CD4-positive, alpha-beta T cell treated with Interleukin-15 for 1 hour (primary cell): Measurements from ENCODE around the gene FAM170B.

Source experiments
- DNase-seq: peaks from one replicate; pipeline ENCODE4 v3.0.0-alpha.2; 2020

FAM170B gene

GRCh38 chr10:49119746-49120145 lies 14.1 kb downstream of the FAM170B start:
- no peak for DNase-seq

- no peak for DNase-seq
Measured at GRCh38 chr10:49118430-49119074, 15.3 kb downstream of the FAM170B start.

- DNase-seq: no peak
Measured at GRCh38 chr10:49117376-49118070, 16.3 kb downstream of the FAM170B start.

GRCh38 chr10:49116509-49117375 lies 17.1 kb downstream of the FAM170B start:
- no peak for DNase-seq

DNA sequence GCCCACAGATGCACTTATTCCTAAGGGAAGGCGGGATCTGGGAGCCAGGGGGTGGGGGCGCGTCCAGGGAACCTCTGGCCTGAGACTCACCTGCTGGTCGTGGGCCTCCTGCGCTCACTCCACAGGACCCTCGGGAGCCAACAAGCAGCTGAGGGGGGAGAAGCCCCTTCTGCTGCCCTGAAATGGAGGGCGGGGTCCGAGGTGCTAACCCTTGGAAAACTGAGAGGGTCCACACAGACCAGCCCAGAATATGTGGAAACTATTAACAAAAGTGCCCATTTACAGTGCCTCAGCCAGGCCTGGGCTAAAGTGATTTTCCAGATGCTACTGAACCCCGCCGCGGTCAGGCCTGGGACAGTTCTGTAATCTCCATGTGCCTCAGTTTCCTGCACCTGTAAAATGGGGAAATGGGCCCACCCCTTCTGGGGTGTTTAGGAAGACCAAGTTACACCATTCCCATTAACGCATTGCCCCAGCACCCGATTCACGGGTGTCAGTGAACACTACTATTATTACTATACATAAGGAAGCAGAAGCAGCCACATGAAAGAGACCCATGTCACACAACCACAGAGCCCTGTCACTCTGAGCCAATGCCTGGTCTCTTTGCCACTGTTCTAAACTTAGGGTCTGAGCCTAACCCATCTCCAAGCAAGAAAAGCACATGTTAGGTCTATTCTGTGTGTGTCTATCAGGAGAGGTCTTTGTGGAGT lies 17.9 kb downstream of the FAM170B start:
- no peak for DNase-seq

GRCh38 chr10:49115015-49115795 lies 18.6 kb downstream of the FAM170B start, which contains the start of gene VSTM4:
Gene VSTM4 (minus strand): TSS chr10:49115522. CDS start chr10:49115485, 37 bp downstream.
- no peak for DNase-seq

DNA sequence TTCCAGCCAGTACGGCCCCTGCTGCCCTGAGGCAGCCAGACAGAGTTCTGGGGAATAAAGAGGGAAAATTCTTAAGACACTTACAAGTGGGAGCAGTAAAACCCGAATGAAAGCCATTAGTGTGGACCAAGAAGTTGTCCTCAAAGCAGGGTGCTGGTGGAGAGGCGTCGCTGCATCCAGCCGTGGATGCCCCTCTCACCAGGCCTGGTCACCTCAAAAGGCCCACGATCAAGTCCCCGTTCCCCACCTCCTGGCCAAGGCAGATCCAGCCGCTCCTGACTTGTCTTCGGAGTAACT lies 19.2 kb downstream of the FAM170B start:
- DNase-seq: no peak

DNA sequence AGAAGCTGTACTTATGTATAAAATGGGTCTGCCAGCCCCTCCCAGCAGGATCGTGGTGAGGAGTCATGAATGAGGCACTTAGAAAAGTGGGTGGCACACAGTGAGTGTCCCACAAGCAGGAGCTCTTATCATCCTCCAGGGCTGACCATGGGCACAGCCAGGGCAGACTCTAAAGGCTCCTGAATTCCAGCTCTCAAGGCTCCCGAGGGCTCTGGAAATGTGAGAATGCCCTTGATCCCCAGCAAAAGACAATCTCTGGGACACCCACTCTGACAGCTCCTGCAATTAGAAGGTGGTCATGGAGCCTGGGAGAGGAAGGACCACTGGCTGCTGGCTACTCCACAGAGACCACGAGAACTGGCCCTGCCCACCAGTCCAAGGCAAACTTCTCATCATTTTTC lies 20.1 kb downstream of the FAM170B start:
- no peak for DNase-seq

- no peak for DNase-seq
Measured at GRCh38 chr10:49112851-49113250, 21.0 kb downstream of the FAM170B start.

GRCh38 chr10:49112098-49112497 lies 21.7 kb downstream of the FAM170B start:
- DNase-seq: no peak

DNA sequence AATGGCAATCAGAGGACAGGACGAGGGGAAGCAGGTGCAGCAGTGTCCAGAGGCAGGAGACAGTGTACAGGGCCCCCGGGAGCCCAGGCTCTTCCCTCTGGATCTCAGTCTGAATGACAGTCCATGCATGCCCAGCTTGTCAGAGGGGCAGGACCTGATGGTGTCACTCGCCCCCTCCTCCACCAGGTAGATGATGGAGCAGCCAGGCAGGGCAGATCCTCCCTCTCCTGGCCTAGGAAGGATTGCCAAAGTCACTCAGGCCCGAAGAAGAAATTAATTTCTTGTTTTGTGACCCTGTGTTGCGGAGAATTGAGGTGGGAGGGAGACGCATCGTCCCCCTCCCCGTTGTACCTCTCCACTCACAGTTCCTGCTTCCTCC lies 22.5 kb downstream of the FAM170B start:
- DNase-seq: no peak

DNA sequence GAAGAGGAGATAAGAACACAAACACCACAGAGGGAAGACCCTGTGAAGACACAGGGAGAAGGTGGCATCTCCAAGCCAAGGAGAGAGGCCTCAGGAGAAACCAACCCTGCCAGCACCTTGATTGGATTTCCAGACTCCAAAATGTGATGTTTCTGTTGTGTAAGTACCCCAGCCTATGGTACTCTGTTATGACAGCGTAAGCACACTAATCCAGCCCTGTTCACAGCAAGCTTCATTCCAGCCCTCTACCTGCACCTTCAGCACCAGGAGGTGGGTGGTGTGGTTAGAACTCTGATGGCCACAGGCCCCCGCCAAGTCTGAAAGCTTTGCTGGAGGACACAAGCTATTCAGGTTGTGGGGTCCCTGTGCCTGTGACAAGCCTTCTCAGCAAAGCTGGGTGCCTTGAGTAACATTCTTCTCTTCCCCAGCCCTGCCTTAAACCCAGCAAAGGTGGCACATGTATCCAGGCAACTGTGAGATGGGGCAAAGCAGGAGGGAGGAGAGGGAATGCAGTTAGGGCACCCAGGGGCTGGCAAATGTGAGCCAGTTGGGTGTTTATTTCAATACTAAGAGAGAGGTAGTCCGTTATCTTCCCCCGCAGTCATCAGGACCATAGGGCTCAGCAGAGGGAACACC lies 23.0 kb downstream of the FAM170B start:
- no peak for DNase-seq

- DNase-seq: no peak
Measured at GRCh38 chr10:49109669-49110340, 24.0 kb downstream of the FAM170B start.

- no peak for DNase-seq
Measured at GRCh38 chr10:49108656-49109055, 25.2 kb downstream of the FAM170B start.

- DNase-seq: no peak
Measured at GRCh38 chr10:49107887-49108267, 25.9 kb downstream of the FAM170B start.

- DNase-seq: no peak
Measured at GRCh38 chr10:49107111-49107886, 26.5 kb downstream of the FAM170B start.

GRCh38 chr10:49106451-49106850 lies 27.4 kb downstream of the FAM170B start:
- no peak for DNase-seq

DNA sequence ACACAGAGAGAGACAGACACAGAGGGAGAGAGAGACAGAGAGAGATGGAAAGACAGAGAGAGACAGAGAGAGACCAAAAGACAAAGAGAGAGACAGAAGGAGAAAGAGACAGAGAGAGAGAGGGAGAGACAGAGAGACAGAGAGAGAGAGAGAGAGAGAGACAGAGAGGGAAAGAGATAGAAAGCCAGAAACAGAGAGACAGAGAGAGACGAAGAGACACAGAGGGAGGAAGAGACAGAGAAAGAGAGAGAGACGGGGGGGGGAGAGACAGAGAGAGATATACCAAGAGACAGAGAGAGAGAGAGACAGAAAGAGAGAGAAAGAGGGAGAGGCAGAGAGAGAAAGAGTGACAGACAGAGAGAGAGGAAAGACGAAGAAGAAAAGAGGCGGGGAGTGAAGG lies 28.7 kb downstream of the FAM170B start:
- no peak for DNase-seq

GRCh38 chr10:49104323-49104722 lies 29.5 kb downstream of the FAM170B start:
- no peak for DNase-seq

DNA sequence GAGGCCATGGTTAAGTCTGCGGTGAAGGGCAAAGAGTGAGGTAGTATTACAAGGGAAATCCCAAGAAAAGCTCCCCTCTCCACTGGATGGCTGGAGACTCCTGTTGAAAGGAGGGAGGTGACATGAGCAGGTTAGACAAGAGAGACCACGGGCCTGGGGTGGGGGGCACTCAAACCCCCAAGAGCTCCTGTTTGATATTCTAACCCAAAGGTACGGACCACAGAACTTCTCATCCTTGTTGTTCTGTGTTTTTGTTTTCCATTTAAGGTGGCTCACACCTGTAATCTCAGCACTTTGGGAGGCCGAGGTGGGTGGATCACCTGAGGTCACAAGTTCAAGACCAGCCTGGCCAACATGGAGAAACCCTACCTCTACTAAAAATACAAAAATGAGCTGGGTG lies 30.1 kb downstream of the FAM170B start:
- DNase-seq: no peak

- no peak for DNase-seq
Measured at GRCh38 chr10:49099046-49099445, 34.8 kb downstream of the FAM170B start.
